NOMO-1 treated with DMSO at 0.1 percent for 48 hours (cell line): Measurements from ENCODE around the gene PKD1L1.
"Not testable (repeated sequence)": the region's sequence is repeated elsewhere in the genome, so short reads cannot be mapped to it uniquely, and the experiment has no call there.

ENCODE experiments used
- DNase-seq: peaks from one replicate; lab custom pipeline; 2025; ENCODE audit not compliant: unreplicated experiment; lab: John Stamatoyannopoulos, UW

The PKD1L1 gene

DNA sequence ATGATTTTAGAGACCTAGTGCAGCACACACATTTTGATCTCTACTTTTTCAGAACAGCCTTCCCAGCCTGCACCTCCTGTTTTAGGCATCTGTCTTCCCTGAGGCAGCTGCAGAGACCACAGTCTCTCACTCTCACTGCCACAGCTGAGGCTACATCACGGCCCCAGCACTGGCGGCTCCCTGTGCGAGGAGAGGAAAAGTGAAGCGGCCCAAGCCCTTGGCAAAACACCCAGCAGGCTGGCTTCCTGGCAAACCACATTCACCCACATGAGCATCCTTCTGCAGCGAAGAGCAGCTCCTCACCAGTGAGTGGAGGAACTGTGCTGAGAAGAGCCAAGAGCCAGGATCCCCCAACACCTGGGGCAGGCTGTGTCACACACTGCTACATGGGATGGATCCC lies 17.2 kb upstream of the PKD1L1 start:
- DNase-seq: no peak

DNA sequence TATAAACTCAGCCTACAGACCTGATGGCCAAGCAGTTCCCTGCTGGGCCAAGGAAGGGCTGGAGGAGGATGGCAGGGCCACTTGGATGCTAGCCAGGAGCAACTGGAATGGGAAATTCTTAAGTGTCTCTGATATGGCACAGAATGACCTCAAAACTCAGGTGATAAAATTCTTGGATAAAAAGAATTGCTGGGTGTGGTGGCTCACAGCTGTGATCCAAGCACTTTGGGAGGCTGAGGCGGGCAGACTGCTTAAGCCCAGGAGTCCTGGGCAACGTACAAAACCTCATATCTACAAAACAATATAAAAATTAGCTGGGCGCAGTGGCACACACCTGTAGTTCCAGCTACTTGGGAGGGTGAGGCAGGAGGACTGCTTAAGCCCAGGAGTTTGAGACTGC lies 14.0 kb upstream of the PKD1L1 start:
- DNase-seq: no peak

DNA sequence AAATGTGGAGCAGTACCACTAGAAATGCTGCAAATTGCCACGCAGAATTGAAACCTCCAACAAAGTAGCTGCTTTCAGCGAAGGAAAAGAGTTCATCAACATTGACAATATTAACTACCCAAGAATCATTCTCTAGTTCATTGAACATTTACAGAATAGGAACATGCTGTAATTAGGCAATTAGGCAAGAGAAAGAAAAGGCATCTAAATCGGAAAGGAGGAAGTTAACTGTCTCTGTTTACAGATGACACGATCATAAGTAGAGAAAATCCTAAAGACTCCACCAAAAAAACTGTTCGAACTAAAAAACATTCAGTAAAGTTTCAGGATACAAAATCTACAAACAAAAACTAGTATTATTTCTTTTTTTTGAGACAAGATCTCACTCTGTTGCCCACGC lies 8.9 kb upstream of the PKD1L1 start:
- peak; percentile 71 for DNase-seq

DNA sequence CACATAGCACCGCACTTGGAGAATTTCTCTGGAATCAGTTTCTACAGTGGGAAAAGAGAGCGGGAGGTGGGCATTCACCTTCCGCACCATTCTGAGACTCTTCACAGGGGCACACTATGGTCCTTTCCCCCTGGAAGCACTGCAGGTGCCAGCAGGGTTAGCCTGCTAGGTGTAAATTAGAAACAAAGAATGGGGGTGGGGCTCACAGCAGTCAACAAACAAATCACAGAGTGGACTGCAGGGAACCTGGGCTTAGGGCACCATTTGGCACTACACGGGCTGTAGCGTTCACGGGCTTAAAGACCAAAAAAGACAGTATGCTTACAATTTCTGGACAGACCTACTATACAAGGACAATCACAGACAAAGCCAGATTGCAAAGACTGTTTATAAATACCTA lies 8.0 kb upstream of the PKD1L1 start:
- DNase-seq: no peak

DNA sequence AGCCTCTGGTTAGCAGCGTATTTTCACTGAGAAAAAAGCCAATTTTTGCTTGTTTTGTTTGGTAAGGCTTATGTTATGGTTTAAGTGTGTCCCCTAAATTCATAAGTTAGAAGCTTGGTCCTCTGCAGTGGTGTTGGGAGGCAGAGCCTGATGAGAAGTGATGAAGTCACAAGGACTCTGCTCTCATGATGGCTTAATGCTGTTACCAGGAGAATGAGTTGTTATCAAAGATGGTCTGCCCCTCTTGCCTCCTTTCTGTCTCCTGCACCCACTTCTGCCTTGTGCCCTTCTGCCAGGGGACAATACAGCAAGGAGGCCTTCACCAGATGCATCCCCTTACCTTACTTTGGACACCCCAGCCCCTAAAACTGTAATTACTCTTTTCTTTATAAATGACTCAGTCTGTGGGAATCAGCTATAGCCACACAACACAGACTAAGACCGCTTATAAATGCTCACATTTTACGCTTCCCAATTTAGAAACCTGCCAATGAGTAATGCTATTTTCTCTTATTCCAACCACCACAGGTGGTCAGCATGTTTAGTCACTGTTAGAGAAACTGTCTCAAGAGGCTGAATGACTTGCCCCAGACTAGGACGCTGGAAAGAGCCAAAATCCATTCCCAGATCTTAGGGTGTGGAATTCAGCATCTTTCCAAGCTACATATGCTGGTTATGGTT lies 6.1 kb upstream of the PKD1L1 start:
- DNase-seq: no peak

DNA sequence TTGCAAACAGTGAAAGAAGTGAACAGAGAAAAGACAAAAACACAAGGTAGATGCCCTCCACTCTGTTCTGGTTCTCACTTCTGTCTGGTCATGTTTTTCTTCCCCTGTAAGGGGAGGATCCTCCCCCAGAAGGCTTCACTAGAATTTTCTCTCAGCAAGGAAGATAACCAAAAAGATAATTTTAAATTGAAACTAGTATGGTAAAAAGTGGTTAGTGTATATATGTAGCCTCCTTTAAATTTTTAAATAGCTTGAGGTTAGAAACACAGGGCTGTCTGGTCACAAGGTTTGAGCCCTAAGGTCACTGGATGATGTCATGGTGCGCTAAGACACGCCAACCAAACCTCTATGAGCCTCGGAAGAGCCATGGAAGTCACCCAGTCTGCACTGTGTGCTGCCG lies 5.6 kb upstream of the PKD1L1 start:
- no peak for DNase-seq

DNA sequence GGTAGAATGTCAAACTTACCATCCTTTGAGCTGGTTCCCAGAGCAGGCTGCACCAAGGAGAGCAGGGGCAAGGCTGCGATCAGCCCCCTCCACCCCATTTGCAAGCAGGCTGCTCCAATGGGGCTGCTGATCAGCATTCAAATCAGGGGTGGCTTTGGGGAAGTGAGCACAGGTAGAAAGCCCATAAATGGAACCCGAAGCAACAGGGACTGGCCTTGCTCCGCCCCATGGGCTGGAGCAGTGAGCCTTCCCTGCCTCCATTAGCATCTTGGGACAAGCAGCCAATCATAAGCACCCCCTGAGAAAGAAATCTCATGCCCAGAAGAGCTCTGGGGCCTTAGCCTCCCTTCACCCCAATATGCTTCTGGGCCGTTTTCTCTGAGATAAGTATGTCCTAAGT lies 4.0 kb upstream of the PKD1L1 start:
- no peak for DNase-seq

DNA sequence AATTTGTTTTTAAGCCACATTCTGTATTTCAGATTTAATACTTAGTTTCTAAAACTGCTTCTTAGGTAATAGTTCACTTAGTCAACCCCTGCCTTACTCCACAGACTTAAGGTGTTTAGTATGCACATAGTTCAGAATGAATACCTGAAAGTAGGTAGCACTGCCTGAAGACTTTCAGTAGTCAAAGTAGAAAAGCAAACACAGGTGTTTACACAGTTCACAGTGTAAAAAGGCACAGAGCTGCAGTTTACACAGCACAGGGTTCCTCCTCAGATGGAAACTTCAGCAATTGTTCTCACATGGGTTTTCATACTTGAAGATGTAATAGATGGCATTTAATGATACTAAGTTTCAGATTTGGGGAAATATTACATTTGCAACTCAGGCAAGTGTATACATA lies 3.1 kb upstream of the PKD1L1 start:
- no peak for DNase-seq

DNA sequence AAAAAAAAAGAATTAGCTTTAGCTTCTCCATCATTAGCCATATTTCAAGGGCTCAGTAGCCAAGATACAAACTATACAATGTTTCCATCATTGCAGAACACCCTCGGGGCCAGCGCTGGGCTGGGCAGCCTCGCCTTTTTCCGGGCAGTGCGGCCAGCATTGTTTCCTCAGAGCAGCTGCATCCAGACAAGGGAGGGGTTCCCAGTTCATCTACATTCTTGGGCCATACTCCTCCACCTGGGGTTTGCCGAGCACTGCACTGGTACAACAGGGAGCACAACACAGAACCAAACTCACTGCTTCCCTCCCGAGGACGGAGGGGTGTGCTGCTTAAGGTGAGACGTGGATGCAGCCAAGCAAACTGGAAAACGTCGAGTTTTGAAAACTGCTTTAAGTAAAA lies 2.4 kb upstream of the PKD1L1 start:
- no peak for DNase-seq

DNA sequence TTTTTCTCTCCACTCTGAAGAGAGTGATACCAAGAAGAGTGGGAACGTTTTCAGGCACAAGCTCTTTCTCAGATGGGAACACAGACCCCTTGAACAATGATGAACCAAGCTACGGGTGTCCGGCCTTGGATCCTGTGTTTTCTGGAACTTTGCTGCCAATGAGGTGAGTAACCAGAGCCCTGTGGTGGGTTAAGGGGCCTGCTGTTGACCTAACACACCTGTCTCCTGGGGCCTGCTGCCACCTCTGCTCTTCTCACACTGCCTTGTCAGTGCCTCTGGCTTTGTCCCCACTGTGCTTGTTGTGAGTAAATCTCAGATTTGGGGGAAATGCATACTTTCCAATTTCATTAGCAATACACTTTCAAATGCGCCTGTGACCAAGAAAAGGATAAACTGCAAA lies 1.4 kb upstream of the PKD1L1 start:
- no peak for DNase-seq

DNA sequence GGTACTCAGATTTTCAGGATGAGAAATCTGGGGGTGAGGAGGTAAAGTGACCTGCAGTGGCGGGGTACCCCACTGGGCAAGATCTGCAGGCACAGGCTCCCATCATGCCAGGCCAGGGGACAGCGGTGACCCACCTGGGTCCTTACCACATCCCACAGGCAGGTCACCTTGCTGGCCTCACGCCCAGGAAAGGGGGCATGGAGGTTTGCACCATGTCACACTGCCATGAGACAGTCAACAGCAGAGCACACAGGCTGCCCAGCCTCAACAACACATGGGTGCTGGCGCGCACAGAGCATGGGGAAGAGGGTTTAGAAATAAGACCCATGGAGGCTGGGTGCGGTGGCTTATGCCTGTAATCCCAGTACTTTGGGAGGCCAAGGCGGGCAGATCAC lies 914 bp downstream of the PKD1L1 start:
- DNase-seq: no peak

DNA sequence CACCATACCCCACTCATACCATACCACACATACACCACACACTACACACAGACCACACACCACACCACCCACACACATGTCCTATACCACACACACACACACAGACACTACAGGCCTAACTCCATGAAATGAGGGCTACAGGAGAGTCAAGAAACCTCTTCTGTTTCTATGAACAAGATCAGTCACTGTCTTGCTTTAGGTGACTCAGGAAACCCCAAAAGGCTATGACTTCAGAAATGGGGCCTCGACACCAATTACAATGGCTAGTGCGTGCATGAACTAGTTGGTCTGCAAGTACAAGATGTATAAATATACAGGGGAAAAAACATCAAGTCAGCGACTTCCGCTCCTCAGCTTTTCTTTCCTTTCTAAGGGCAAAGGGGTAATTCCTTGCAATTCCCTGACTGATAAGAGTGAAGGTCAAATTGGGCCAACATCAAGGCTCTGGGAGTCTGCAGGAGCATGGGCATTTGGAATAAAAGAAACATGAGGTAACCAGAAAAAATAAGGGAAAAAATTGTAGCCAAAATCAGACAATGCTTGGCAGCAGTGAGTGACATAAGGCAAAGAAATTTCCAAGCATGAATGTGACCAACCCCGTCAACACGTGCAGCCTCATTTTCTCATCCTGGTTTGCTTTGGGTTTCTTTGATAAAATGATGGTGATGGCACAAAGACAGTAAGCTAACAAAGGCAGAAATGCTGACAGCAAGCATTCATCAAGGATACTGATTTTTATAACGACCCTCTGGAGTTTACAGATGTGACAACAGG lies 1.5 kb downstream of the PKD1L1 start:
- no peak for DNase-seq

DNA sequence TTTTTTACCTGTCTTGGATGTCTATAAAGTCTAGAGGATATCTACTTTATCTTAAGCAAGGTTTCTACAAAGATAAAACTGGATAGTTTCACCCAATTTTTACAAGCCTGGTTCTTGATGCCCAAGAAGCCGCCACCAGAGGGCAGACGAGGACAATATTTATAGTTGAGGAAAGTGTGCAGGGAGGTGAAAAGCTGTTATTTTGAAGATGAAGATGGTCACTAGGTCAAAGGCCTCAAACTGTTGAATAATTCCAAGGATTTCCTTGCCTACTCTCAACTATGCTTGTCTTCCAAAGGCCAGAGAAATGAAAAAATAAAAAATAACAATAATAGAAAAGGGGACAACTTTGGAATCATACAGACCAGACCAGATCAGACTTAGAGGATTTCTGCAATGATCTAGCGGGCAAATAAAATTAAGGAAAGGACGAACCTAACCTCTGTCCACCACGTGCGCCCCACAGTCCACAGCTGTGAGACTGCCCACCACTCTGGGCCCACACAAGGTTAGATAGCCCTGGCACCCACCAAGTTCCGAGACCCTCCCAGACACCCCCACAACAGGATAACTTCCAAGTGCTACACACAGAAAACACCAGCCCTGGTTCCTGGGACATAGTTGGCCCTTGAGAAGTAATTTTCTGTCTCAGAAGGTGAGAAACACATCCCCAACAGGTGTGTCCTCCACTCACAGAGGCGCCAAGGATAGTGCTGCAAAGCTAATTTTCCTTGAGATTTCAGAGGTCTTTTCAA lies 2.8 kb downstream of the PKD1L1 start:
- peak; percentile 36 for DNase-seq

DNA sequence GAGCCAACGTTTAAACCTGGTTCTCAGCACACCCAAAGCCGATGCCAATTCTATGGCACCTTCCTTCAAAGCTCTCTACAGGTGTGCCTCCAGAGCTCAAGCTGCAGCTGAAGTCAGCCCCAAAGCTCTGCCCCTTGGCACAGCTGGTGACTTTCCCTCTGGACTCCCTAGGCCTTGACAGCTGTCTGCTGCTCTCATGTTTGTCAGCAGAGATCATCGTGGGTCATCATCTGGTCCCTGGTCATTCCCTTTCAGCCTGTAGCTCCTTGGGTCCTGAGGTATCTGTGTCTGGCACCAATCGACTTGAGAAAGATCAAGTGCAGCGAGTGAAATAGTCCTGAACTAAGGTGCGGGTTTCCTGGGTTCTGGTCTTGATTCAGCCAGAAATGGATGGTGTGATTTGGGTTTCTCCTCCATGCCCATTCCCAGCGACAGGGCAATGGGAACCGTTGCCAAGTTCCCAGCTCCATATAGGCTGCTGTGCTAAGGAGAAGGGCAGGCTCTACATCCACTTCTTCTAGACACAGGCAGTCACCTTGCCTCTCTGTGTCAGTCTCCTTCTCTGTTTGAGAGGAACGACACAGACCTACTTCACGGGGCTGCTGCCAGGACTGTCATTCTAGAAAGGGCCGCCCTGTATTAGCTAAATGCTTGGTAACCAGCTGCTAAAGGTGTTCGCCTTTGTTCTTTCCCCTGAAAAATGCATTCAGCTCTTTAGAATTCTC lies 3.6 kb downstream of the PKD1L1 start:
- DNase-seq: no peak

DNA sequence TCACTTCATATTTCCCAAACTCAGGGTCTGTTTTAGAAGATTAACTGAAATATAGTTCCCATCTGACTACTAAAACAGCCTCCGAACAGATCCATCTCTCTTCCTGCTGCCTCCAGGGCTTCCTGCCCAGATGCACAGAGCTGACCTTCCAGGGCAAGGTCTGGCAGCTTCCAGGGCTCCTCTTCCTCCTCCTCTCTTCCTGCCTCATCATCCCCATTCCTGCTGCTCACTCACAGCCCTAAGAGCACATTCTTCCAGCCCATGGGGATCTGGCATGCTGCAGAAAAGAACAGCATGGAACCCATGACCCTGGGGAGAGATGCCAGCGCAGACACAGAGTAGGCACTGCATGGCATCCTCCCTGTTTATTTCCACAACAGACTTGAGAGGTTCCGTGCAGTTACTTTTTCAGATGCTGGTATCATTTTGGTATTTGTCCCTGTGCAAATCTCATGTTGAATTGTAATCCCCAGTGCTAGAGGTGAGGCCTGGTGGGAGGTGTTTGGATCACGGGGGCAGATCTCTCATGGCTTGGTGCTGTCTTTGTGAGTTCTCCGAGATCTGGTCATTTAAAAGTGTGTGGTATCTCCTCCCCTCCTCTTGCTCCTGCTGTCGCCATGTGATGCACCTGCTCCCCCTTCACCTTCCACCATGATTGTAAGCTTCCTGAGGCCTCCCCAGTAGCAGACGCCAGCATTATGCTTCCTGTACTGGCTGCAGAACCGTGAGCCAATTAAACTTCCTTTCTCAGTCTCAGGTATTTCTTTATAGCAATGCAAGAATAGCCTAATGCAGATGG lies 4.4 kb downstream of the PKD1L1 start:
- DNase-seq: no peak

DNA sequence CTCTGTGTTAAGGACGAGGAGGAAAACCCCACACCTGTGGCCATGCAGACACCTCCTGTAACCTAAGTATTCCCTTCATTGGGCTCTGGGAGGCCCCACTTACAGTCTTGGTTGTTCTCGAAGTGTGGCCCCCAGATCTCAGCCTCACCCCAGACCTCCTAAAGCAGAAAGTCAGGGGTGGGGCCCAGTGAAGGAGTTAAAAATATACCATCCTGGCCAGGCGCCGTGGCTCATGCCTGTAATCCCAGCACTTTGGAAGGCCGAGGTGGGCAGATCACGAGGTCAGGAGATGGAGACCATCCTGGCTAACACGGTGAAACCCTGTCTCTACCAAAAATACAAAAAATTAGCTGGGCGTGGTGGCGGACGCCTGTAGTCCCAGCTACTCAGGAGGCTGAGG lies 5.6 kb downstream of the PKD1L1 start:
- not testable (repeated sequence) for DNase-seq

DNA sequence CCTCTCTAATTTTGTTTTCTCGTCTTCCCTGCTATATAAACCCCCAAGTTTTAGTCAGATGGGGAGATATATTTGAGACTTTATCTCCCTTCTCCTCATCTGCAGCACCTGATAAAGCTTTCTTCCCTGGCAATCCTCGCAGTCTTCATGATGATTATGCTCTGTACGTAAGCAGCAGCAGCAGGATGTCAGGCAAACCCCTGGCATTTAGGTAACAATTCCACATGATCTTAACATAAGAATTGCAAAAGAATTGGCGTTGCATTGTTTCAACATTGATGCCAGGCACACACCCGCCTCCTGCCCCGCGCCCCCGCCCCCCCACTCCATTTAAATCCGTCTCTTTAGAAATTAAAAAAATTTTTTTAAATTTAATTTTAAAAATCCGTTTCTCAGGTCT lies 6.1 kb downstream of the PKD1L1 start:
- no peak for DNase-seq

DNA sequence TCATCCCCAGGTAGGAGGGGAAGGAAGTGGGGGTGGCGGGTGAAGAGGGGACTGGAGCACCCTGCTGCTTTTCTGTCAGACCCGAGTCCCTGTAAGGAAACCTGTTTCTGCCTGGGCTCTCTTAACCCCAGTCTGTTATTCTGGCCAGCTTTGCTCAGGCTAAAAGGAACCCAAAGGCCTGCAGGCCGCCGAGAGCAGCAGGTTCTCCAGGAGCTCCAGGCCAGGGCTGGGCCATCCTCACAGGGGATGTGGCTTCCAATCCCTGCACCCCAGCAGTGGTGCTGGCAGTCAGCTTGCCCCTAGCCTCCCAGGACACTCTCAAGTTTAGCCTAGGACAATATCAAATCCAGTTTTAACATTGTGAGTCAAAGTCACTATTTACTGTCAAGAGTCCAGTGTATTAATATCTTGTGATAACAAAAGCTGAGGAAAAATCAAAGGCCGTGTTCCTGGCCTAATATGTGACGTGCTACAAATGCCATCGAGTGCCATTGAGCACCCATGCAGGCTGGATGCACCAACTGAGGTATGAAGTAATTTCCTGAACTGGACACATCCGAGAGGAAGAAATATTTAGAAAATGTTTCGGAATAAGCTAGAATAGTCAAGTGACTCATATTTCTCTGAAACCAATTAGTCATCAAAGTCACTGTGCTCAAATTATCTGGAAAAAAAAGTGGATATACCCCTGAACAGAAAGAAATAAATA lies 7.0 kb downstream of the PKD1L1 start:
- DNase-seq: peak; percentile 51

DNA sequence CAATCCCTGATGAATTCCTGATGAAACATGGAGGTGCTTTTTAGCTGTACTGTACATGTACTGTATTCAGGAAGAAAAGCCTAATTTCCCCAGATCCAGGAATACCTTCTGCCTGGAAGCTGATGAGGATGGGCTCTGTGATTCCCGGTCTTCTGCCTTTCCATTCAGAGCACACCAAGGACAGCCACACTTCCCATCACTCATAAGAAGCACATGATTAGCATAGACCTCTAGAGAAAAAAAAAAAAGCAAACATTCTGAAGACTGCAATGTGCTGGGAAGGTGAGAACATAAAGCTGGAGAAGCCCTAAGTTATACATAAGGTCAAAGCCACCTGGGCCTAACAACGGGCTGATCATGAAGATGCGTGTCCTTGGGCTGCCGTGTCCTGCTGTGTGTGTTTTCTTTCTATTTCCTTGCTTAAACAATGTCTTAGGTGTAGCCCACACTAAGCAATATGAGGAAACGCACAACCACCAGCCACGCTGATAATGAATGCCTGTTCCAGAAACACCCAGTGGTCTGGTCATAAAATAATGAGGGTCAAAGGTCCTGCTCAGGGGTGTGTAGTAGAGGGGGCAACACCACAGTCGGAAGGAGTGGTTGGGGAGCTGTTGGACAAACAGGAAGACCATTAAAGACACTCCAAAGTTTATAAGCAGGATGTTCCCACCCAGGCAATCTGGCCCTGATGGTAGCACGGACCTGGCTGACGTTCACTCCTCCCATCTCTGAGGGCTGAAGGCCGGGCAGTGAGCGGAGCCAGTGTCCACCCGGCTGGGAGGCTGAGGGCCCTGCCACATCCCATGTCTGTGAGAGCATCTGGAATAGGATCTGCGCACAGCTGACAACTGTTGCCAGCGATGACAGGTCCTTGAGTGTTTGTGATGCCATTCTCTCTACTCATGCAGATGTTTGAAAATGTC lies 7.9 kb downstream of the PKD1L1 start:
- DNase-seq: no peak
